T-cell (primary cell): ENCODE measurements around the gene POLN. TPM values are rescaled to one million over a fixed set of nuclear protein-coding genes. Genes with fewer than 3 reads are reported as not detected.

ENCODE experiments used
- ATAC-seq, 4 experiments: fragments of 200-7000 bp in 3 of 4; fragments of 150-1000 bp in 1 of 4; cut with Tn5 transposase; replicated peaks in 1 of 4; 1 replicate in 3 of 4; 2 replicates in 1 of 4; pipeline ENCODE4 v1.10.0; 2021; ENCODE audit warnings: moderate library complexity in 3 of 4, mild to moderate bottlenecking in 2 of 4, moderate number of reproducible peaks in 1 of 4
- CTCF ChIA-PET, 2 donors: fragments of 300-600 bp; sonication (Branson Sonifier 250); formaldehyde crosslinking; loops; one replicate each; lab custom pipeline; 2022; ENCODE audit warnings: antibody characterized with exemption in 2 of 2; lab: Charles Lee
- POLR2A ChIA-PET, 2 donors: fragments of 300-600 bp; sonication (Branson Sonifier 250); formaldehyde crosslinking; loops; one replicate each; lab custom pipeline; 2022; ENCODE audit warnings: antibody characterized with exemption in 2 of 2; lab: Charles Lee
- DNase-seq, 35 experiments: peaks; one replicate each; pipeline versions ENCODE4 v3.0.0 to v3.0.0-alpha.2; 2013 to 2023
- H3K27ac ChIP-seq: one replicate; pipeline ENCODE4 v1.5.1; 2013; ENCODE audit warnings: low read length
- H3K27me3 ChIP-seq, 2 experiments: replicated peaks in 1 of 2; 1 replicate in 1 of 2; 2 replicates in 1 of 2; pipeline versions ENCODE4 v1.6.1 to v1.7.0; 2013; ENCODE audit warnings: low read length in 1 of 2, mixed read lengths in 1 of 2; ENCODE audit not compliant: control insufficient read depth in 2 of 2, insufficient read depth in 2 of 2; ENCODE audit errors: extremely low read depth in 1 of 2
- H3K36me3 ChIP-seq, 2 donors: 1 replicate in 1 of 2; 2 replicates in 1 of 2; pipeline versions ENCODE4 v1.6.1 to v1.7.0; 2013; ENCODE audit warnings: low read length in 1 of 2; ENCODE audit not compliant: control insufficient read depth in 2 of 2, insufficient read depth in 1 of 2; ENCODE audit errors: extremely low read depth in 1 of 2
- H3K4me1 ChIP-seq, 2 experiments: 1 replicate in 1 of 2; 2 replicates in 1 of 2; pipeline versions ENCODE4 v1.6.1 to v1.7.0; 2013; ENCODE audit warnings: low read length in 2 of 2, mixed read lengths in 1 of 2; ENCODE audit not compliant: insufficient read depth in 2 of 2, control insufficient read depth in 1 of 2; ENCODE audit errors: extremely low read depth in 1 of 2
- H3K4me3 ChIP-seq, 2 donors: 1 replicate in 1 of 2; 2 replicates in 1 of 2; pipeline versions ENCODE4 v1.5.1 to v1.7.0; 2013; ENCODE audit warnings: mild to moderate bottlenecking in 2 of 2, low read length in 1 of 2, moderate library complexity in 1 of 2; ENCODE audit not compliant: control insufficient read depth in 1 of 2; ENCODE audit errors: extremely low read depth in 1 of 2
- H3K9me3 ChIP-seq: 2 replicates; pipeline ENCODE4 v1.7.0; 2013
- H3K27ac Mint-ChIP-seq, 2 donors: one replicate each; pipeline ENCODE4 v1.8.0; 2020 to 2021; ENCODE audit warnings: mild to moderate bottlenecking in 2 of 2, mixed read lengths in 2 of 2
- H3K27me3 Mint-ChIP-seq, 2 donors: one replicate each; pipeline ENCODE4 v1.8.0; 2021 to 2022; ENCODE audit warnings: mixed read lengths in 2 of 2
- H3K36me3 Mint-ChIP-seq: one replicate; pipeline ENCODE4 v1.8.0; 2021; ENCODE audit warnings: mixed read lengths
- H3K4me1 Mint-ChIP-seq, 3 donors: one replicate each; pipeline ENCODE4 v1.8.0; 2020 to 2022; ENCODE audit warnings: mixed read lengths in 3 of 3, mild to moderate bottlenecking in 1 of 3
- H3K4me3 Mint-ChIP-seq, 3 donors: one replicate each; pipeline ENCODE4 v1.8.0; 2020 to 2022; ENCODE audit warnings: mild to moderate bottlenecking in 3 of 3, mixed read lengths in 3 of 3, moderate library complexity in 3 of 3
- H3K9me3 Mint-ChIP-seq, 3 donors: one replicate each; pipeline ENCODE4 v1.8.0; 2020 to 2022; ENCODE audit warnings: mixed read lengths in 3 of 3
- WGBS: methylation state at CpG from one replicate; pipeline ENCODE4 v1.1.5; 2013; ENCODE audit warnings: missing lambda C conversion rate; ENCODE audit not compliant: insufficient coverage; 5-methylcytosine and 5-hydroxymethylcytosine counted together
- total RNA-seq, 35 experiments: library from RNA in 6 of 35; stranded (reverse) in 6 of 35; fragments of 120-200 nt in 1 of 35; gene quantifications; one replicate each; pipeline versions ENCODE4 v1.2.1 to v1.2.4 and lab custom pipeline; 2013 to 2026

The POLN gene
- total RNA-seq, 5 donors from 2014 or later (not counting 1 experiment from before 2014, with no cell fraction given): 2.5 to 3.7 (median 2.7) TPM

DNA sequence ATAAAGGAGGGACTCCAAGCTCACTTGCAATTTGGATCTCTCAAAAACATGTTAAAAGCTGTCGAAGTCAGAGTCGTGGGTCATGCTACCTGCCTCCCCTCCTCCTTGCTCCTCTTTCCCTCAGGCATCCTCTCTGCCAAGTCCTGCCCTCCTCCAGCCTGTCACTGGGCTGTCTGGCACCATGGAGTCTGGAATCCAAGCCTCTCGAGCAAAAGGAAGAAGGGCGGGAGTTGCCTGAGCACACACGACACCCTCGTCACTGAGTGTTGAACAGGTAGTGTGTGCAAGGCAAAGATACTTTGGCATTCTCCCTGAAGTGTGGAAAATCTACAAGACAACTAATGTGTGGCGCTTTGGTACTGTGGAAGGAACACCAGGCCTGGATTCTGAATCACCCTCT lies 62.2 kb downstream of the POLN start:
- ChIA-PET POLR2A (no interaction called here), CTCF (interaction anchor here in 1 of 2 donors (0.5 kb wide), 1 partner anchor 157 kb away, joined by 9 read pairs; no protein-coding TSS in a partner anchor)
- no peak for ATAC-seq
- WGBS: 93% methylated on average over 2 of the region's 7 CpGs
- peaks cover 10% of the 10 kb centered on the region for H3K36me3 Mint-ChIP-seq
- Histone ChIP-seq H3K36me3 (no peaks in the 10 kb centered on the region), H3K4me3 (no peak overlapping the region), H3K9me3 (no peaks in the 10 kb centered on the region), H3K4me1 (peaks cover 0 to 2% of the 10 kb centered on the region in 2 experiments), H3K27me3 (no peaks in the 10 kb centered on the region), H3K27ac (no peak overlapping the region)
- H3K4me1 Mint-ChIP-seq: peaks cover 0 to 8% (median 0%) of the 10 kb centered on the region in 3 donors
- no peak overlapping the region for H3K27ac Mint-ChIP-seq
- H3K4me3 Mint-ChIP-seq: no peak overlapping the region
- H3K27me3 Mint-ChIP-seq: no peaks in the 10 kb centered on the region
- H3K9me3 Mint-ChIP-seq: peaks cover 0 to 7% (median 5%) of the 10 kb centered on the region in 3 donors
- DNase-seq: no peak

DNA sequence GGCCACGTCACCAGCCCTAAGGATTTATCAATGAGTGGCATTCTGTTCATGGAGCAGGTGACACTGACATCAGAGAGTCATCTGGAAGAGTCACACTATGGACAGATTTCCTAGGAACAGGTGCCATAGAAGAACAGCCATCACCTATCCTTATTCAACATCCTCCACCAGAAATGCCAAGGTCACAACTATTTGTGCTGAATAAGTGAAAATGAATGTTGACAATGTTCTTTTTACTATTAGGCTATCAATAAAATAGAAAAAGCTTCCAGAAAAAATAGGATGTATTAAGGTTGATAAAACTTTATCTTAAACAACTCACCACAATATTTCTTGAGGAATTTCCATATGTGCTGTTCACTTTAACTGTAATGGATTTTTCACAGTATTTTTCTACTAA lies 62.9 kb downstream of the POLN start:
- no CpG with 5 or more reads among the region's 1 CpG for WGBS
- H3K27ac ChIP-seq: no peak overlapping the region
- peaks cover 0 to 2% of the 10 kb centered on the region in 2 experiments for H3K4me1 ChIP-seq
- POLR2A ChIA-PET: no interaction called here
- H3K9me3 Mint-ChIP-seq: peaks cover 0 to 7% (median 5%) of the 10 kb centered on the region in 3 donors
- H3K27me3 ChIP-seq: no peaks in the 10 kb centered on the region
- no peaks in the 10 kb centered on the region for H3K27me3 Mint-ChIP-seq
- H3K4me3 Mint-ChIP-seq: no peak overlapping the region
- ATAC-seq (no peak), DNase-seq (no peak)
- peaks cover 0 to 10% (median 2%) of the 10 kb centered on the region in 3 donors for H3K4me1 Mint-ChIP-seq
- no peak overlapping the region for H3K4me3 ChIP-seq
- CTCF ChIA-PET: no interaction called here
- H3K27ac Mint-ChIP-seq: no peak overlapping the region
- no peaks in the 10 kb centered on the region for H3K36me3 ChIP-seq
- no peaks in the 10 kb centered on the region for H3K9me3 ChIP-seq
- peaks cover 10% of the 10 kb centered on the region for H3K36me3 Mint-ChIP-seq

DNA sequence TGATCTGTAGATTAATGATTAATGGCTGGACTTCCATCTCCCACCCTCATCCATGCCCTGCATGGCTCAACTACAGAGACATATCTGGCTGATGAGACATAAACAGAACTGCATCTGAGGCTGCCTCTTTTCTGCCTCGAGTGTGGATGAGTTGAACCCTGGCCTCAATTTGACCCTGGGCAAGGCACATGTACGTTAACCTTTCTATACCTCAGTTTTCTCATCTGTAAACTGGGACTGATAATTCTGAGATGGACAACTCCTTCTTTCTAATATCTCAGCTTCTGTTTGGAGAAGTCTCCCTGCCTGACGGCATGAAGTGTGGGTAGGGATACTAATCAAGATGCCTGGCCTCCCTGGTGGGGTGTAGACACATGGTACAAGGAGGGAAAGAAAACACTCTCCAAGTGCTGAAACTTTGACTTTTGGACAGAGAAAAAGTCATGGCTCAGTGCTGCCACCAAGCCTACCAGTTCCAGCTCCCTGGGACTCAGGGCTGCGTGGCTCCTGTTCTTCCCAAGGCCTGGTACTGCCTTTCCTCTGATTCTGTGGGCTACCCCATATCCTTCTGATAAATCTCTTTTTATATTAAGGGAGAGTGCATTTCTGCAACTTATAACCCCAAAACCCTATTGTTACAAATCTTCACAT lies 64.4 kb downstream of the POLN start:
- Mint-ChIP-seq H3K36me3 (peaks cover 6% of the 10 kb centered on the region), H3K27ac (no peak overlapping the region), H3K9me3 (peaks cover 0 to 6% (median 4%) of the 10 kb centered on the region in 3 donors), H3K4me3 (no peak overlapping the region), H3K27me3 (no peaks in the 10 kb centered on the region), H3K4me1 (peaks cover 10 to 25% (median 14%) of the 10 kb centered on the region in 3 donors)
- no peak overlapping the region for H3K4me3 ChIP-seq
- DNase-seq: no peak
- peaks cover 4 to 8% of the 10 kb centered on the region in 2 experiments for H3K4me1 ChIP-seq
- no peaks in the 10 kb centered on the region for H3K36me3 ChIP-seq
- H3K9me3 ChIP-seq: no peaks in the 10 kb centered on the region
- H3K27ac ChIP-seq: no peak overlapping the region
- WGBS: 75% methylated on average over 2 of the region's 4 CpGs
- ChIA-PET CTCF (no interaction called here), POLR2A (no interaction called here)
- H3K27me3 ChIP-seq: no peaks in the 10 kb centered on the region
- ATAC-seq: no peak

DNA sequence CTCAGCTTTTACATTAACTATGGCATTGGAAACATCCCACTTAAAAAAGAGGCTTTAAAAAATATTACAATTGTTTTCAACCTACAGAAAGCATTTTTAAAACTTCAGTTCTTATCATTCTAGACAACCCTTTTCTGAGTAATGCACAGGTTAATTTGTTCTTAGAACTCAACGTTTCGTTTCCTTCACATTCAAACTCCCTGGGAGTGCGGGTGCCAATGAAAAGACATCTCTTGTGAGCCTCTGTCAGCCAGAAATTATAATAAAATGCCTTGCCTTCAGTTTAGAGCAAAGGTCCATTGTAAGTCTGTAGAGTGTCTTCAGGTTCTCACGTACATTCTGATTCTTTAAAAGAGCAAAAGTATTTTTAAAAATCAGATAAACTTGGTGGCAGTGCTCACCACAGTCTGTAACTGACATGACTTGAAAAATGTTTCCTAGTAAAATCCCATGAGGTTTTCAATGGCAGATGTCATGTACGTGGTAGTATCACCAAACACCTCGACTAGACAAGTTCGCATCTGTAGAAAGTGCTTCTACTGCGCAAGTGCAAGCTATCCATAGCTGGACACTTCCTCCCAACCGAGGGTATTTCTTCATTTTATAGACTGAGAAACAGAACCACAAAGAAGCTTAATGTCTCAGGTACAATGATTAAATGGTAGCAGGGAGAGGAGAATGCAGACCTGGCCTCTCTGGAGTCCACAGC lies 65.8 kb downstream of the POLN start:
- no peak overlapping the region for H3K27ac ChIP-seq
- Mint-ChIP-seq H3K27ac (no peak overlapping the region), H3K4me1 (peaks cover 20 to 35% (median 24%) of the 10 kb centered on the region in 3 donors), H3K36me3 (no peaks in the 10 kb centered on the region), H3K27me3 (no peaks in the 10 kb centered on the region), H3K9me3 (no peaks in the 10 kb centered on the region), H3K4me3 (peak overlapping the region in 1 of 3 donors; percentile 8)
- H3K36me3 ChIP-seq: no peaks in the 10 kb centered on the region
- DNase-seq (no peak), ATAC-seq (no peak)
- no peaks in the 10 kb centered on the region for H3K9me3 ChIP-seq
- H3K4me1 ChIP-seq: peaks cover 7 to 18% of the 10 kb centered on the region in 2 experiments
- no peaks in the 10 kb centered on the region for H3K27me3 ChIP-seq
- H3K4me3 ChIP-seq: no peak overlapping the region
- ChIA-PET POLR2A (no interaction called here), CTCF (no interaction called here)
- WGBS: 77% methylated on average over 2 of the region's 9 CpGs

DNA sequence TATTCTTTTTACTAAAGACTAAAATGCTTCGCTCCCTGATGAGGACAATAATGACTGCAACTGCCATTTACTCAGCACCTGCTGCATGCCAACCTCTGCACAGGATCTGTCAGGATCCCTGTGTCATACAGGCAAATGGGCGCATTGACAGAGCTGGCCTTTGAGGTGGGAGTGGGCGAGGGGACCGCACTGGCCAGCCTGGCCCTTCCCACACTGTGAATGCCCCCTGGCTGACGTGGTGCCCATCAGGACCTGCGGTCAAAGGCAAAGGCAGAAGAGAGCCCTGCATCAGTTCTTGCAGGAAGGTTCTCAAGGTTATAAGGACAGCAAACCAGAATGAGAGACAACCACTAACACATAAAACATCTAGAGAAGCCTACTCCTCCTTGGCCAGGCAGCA lies 67.9 kb downstream of the POLN start:
- ATAC-seq: no peak
- Mint-ChIP-seq H3K4me3 (peak overlapping the region in 1 of 3 donors; percentile 71), H3K27me3 (no peaks in the 10 kb centered on the region), H3K4me1 (peaks cover 20 to 35% (median 24%) of the 10 kb centered on the region in 3 donors), H3K36me3 (peaks cover 2% of the 10 kb centered on the region), H3K27ac (no peak overlapping the region), H3K9me3 (no peaks in the 10 kb centered on the region)
- Histone ChIP-seq H3K27ac (no peak overlapping the region), H3K4me3 (no peak overlapping the region), H3K4me1 (peaks cover 7 to 22% of the 10 kb centered on the region in 2 experiments), H3K27me3 (no peaks in the 10 kb centered on the region), H3K36me3 (no peaks in the 10 kb centered on the region), H3K9me3 (no peaks in the 10 kb centered on the region)
- ChIA-PET CTCF (no interaction called here), POLR2A (no interaction called here)
- no peak for DNase-seq
- 98% methylated on average over 6 of the region's 6 CpGs for WGBS

DNA sequence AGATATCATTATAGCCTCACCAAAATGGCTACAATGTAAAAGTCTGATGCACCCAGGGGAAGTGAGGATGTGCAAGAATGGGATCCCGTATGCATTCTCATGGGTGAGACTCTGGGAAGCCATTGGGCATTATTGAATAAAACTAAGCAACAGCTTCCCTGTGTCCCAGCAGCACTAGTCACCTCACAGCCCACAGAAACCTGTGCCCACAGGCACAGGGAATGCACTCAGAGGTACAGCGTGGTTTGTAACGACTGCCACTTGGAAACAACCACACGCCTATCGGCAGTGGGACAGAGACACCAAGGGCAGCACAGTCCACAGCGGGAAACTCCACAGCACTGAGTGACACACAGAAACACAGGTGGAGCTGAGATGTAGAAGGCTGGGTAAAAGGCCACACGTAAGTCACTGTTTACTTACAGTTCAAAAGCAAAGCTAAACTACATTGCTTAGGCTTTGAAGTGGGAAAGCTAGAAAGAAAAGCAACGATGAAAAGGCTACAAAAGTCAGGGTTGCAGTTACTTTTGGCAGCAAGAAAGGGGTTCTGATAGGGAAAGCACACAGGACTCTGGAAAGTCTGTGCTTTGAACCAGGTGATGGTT lies 69.2 kb downstream of the POLN start:
- no peaks in the 10 kb centered on the region for H3K9me3 ChIP-seq
- H3K4me3 ChIP-seq: peak overlapping the region in 1 of 2 donors; percentile 48
- Mint-ChIP-seq H3K4me3 (peak overlapping the region in 2 of 3 donors; percentile 8 to 71), H3K4me1 (peaks cover 20 to 44% (median 24%) of the 10 kb centered on the region in 3 donors), H3K27me3 (no peaks in the 10 kb centered on the region), H3K27ac (peak overlapping the region; percentile 19 to 62), H3K36me3 (peaks cover 5% of the 10 kb centered on the region), H3K9me3 (no peaks in the 10 kb centered on the region)
- ChIA-PET CTCF (no interaction called here), POLR2A (no interaction called here)
- no peaks in the 10 kb centered on the region for H3K36me3 ChIP-seq
- WGBS: 33% methylated on average over 2 of the region's 8 CpGs
- peaks cover 7 to 22% of the 10 kb centered on the region in 2 experiments for H3K4me1 ChIP-seq
- ATAC-seq (peak; percentile 50 to 97 (median 66)), DNase-seq (peak in 30 of 35 experiments; percentile 4 to 59 (median 17))
- no peaks in the 10 kb centered on the region for H3K27me3 ChIP-seq
- H3K27ac ChIP-seq: peak overlapping the region; percentile 18
